Nucleus accumbens (tissue), 56 donors: ENCODE results near the gene PAPPA.

ENCODE experiments used
- DNase-seq, 56 donors: peaks; one replicate each; lab custom pipeline; 2025; lab: John Stamatoyannopoulos, UW

PAPPA gene

DNA sequence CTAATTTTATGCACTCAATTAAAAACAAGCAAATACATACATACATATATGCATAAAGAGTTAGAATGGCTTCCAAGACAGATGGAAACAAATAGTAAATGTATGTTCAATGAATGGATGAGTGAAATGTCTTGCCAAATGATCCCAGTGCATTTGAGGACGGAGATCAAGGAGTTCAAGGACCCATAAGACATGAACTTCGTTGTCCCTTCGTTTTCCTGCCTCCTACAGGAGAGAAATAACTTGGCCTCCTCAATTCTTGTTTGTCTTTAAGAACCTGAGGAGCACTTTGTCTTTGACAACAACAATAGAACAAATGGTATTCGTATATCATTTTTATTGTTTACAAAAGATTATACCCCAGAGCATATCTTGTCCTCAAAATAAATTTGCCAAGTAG lies 2.4 kb upstream of the PAPPA start:
- DNase-seq, result no peak

- DNase-seq, result no peak
Observed at GRCh38 chr9:116151966-116152381, 1.6 kb upstream of the PAPPA start.

DNA sequence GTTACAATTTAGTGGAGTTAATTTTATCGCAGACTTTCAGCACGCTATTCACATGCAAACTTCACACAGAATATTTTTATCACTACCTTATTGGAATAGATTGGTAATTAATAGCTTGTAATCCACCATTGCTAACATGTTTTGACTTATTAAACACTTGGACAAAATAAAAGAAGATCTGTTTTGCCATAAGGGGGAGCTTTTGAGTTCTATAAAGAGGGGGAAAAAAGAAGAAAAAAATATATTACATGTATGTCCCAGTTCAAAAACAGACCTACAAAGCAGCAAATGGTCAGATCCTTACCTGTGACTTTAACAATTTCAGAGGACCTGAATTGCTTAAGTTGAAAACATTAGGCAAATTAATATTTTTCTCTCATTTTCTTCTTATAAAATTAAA lies 1.2 kb upstream of the PAPPA start:
- DNase-seq, result no peak

DNA sequence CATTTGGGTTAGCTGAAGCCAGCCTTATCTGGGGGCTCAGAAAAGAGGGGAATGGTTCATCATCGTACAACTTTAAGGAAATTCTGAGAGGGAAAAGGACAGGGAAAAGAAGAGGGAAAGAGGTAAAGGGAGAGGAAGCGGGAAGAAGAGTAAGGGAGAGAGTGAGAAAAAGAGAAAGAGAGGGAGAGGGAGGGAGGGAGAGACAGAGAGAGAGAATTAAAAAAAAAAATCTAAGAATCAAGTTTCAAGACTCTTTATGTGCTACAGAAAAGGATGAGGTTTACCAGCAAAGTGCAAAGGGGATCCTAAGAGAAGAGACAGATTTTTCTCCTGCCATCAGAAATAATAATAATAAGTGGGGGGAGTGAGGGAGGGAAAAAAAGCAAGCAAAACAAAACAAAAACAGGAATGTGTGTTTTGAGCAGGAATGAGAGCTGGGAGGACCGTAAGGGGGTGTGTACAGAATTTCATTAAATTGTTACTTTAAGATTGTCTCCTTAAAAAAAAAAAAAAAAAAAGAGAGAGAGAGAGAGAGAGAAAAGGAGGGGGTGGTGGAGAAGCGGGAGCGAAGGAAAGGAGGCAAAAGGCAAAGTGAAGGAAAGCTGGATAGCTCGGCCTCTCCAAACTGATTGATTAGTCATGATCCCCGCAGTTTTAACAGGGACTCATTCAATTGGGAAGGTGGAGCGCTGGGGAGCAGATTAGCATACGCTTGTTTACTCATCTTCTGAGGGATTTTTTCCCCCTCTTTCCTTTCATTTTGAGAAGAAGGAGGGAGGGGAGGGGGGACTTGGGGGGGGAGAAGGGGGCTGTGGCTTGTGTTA lies 438 bp upstream of the PAPPA start:
- peak in 1 of 56 donors; percentile 4 for DNase-seq

DNA sequence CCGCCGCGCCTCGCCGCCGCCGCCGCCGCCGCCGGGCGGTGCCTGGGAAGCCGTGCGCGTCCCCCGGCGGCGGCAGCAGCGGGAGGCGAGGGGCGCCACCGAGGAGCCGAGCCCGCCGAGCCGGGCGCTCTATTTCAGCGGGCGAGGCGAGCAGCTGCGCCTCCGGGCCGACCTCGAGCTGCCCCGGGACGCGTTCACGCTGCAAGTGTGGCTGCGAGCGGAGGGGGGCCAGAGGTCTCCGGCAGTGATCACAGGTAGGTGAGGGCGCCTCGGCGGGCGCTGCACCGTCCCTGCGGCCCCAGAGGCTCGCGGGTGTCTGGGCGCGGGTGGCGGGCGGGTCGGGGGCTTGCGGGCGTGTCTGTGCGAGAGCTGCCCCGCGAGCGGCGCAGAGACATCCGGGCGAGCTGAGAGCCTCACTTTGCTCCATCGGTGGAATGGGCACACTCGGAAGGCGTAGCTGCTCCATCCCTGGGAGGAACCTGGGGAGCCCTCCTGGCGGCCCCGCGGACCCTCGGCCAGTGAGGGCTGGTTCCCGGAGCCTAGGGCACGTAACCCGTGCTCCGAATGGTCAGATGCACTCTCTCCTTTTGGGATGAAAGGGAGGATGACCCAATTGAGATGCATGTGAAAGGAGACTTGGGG lies 864 bp downstream of the PAPPA start:
- peak in 1 of 56 donors; percentile 9 for DNase-seq

GRCh38 chr9:116154976-116155697 lies 1.5 kb downstream of the PAPPA start:
- no peak for DNase-seq

DNA sequence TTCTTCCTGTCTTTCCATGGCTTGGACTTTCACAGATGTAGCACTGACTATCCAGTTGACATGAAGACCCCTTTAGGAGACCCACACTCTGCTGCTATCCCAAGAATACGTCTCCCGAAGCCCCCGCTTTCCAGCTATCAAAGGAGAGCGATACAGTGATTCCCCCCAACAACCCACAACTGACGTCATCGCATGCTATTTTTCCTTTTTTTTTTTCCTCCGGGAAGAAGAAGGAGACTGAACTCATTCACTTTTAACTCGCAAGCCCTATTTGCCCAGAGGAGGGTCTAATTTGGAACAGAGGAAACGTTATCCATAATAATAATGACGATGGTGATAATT lies 2.1 kb downstream of the PAPPA start:
- DNase-seq, result no peak

DNA sequence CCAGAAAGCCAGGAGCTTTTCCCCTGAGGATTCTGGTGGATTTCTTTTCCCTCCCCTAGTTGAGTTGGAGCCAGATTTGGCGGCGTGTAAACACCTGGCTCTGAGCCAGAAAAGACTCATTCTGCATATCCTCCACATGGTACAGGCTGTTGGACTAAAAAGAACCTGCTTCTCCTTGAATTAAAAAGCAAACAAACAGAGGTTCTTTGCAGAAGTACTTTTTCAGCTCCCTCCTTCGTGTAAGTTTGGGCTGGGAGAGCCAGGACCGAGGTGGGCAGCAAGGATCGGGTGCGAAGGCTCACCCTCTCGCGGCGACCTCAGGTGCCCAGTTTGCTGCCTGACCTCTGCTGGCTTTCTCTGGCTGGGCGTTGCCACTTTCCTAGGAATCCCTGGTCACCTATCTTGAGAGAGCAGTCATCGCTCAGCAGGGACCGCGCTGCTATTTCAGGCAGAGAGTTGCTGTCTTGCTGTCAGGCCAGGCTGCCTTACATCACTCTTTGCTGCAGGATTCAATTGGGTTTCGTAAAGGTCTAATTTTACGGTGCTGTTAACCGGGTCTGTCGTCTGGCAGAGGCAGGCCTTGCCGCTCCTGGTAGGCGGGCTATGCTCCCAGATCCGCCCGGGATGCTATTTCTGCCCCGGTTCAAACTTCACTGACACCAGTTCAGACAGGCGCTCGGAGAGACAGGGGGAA lies 3.2 kb downstream of the PAPPA start:
- DNase-seq, result peak in 1 of 56 donors; percentile 11

DNA sequence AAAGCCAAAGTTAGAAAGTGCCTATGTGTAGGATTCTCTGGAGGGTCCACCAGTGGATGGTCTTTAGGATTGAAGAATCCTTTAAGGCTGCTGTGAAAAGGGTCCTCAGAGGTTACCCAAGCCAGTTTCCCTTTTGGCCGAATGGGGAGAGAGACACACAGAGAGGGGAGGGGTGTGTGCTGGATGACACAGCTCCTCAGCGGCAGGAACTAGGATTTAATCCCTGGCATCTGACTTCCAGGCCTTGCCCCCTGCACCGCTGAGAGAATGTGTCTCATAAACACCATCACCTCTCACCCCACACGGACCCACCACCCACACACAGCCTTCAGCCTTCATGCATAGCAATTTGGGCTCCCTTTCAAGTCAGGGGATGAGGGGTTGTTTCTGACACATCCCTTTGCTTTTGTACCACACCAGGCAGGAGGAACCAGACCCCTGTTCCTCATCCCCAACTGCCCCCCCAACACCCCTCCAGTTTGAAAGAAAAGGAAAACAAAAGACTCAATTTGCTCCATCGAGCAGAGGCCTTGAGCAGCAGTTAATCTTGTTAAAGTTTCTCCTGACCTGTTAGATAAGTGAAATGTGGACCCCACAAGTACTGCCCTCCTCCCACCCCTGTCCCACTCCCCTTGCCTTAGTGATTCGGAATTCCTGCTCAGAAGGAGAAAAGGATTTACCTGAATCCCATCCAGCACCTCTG lies 4.0 kb downstream of the PAPPA start:
- DNase-seq, result no peak

GRCh38 chr9:116160676-116161571 lies 7.3 kb downstream of the PAPPA start:
- DNase-seq, result no peak

GRCh38 chr9:116162241-116162781 lies 8.7 kb downstream of the PAPPA start:
- DNase-seq, result no peak

DNA sequence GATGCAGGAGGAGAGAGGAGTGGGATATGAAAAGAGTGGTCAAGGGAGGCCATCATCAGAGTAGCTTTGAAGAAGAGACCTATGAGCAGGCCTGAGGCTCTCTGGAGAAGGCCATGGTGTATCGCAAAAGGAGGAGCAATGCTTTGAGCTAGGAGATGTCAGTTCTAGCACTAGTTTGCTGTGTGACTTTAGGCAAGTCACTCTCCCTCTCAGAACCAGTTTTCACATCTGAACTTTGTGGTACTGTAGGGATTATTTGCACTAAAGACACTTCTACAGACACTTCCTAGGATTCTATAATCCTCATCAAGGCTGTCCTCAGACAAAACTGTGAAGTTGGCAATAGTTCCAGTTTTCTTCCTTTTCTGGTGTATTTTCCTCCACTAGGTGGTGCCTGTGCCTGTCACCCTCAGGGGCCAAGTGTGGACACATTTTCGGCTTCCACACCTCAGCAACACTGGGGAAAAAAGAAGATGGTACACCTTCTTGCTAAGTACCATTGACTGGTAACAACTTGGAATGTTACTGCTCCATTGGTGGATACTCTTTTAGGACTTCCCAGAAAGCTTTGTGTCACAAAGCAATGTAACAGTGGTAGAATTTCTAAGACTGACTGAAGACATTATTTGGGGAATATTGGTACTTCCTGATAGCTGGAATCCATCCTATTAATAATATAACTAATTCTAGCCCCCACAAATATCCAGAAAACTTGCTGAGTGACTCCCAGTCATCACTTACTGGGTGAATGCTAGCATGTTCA lies 9.9 kb downstream of the PAPPA start:
- no peak for DNase-seq

- DNase-seq, result no peak
Observed at GRCh38 chr9:116165912-116166311, 12.3 kb downstream of the PAPPA start.

- DNase-seq, result no peak
Observed at GRCh38 chr9:116166713-116167112, 13.1 kb downstream of the PAPPA start.

- no peak for DNase-seq
Observed at GRCh38 chr9:116168231-116168630, 14.6 kb downstream of the PAPPA start.

DNA sequence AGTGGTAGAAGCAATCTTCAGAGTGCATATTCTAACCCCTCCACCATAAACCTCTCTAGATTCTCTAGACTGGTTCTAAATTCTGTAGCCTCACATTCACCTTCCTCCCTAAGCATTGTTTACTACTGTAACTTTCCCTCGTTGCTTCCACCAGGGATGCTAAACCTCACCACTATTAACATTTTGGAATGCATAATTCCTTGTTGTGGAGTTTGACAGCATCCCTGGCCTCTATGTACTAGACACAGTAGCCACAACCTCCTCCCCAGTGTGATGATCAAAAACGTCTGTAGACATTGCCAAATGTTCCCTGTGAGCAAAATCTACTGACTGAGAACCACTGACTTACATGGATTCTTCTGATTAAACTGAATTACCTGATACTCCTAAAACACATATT lies 18.6 kb downstream of the PAPPA start:
- no peak for DNase-seq

- peak in 5 of 56 donors; percentile 3 to 36 (median 24) for DNase-seq
Observed at GRCh38 chr9:116174347-116174746, 20.8 kb downstream of the PAPPA start.

- no peak for DNase-seq
Observed at GRCh38 chr9:116175614-116176013, 22.0 kb downstream of the PAPPA start.
